Body of pancreas (tissue), 4 donors: ENCODE data around the gene TUBG2. TPM values are rescaled to one million over a fixed set of nuclear protein-coding genes. Genes with fewer than 3 reads are reported as not detected.

ENCODE experiments used
- ATAC-seq: fragments of 150-250 bp; one replicate; pipeline ENCODE4 v1.9.1; 2016
- DNase-seq, 4 donors: peaks; one replicate each; pipeline ENCODE4 v3.0.0-alpha.2; 2019
- H3K27ac ChIP-seq, 4 donors: fragments of 200-600 bp; sonication (generic); 1 replicate in 3 of 4; 2 replicates in 1 of 4; pipeline versions ENCODE4 v1.5.1 to v1.6.1; 2016 to 2019; ENCODE audit warnings: mild to moderate bottlenecking in 1 of 4, mixed read lengths in 1 of 4, moderate library complexity in 1 of 4
- H3K27me3 ChIP-seq, 2 donors: fragments of 200-600 bp; sonication (generic); one replicate each; pipeline ENCODE4 v1.6.0; 2016; ENCODE audit warnings: mild to moderate bottlenecking in 1 of 2
- H3K36me3 ChIP-seq, 2 donors: fragments of 200-600 bp; sonication (generic); replicated peaks in 1 of 2; 2 replicates each; pipeline ENCODE4 v1.5.1; 2016; ENCODE audit warnings: low read depth in 2 of 2; ENCODE audit not compliant: insufficient read depth in 1 of 2
- H3K4me1 ChIP-seq: fragments of 200-600 bp; sonication (generic); one replicate; pipeline ENCODE4 v1.6.0; 2016
- H3K4me3 ChIP-seq, 2 donors: fragments of 200-600 bp; sonication (generic); 1 replicate in 1 of 2; 2 replicates in 1 of 2; pipeline ENCODE4 v1.5.1; 2016 to 2019
- H3K9me3 ChIP-seq, 3 donors: fragments of 200-600 bp; sonication (generic); 1 replicate in 2 of 3; 2 replicates in 1 of 3; pipeline ENCODE4 v1.5.1; 2016
- CTCF ChIP-seq, 7 experiments: fragments of 450-650 bp in 4 of 7; fragments of 200-600 bp in 3 of 7; sonication (generic) in 3 of 7; IDR thresholded peaks; one replicate each; pipeline ENCODE4 v1.5.1; 2016 to 2019; ENCODE audit warnings: antibody characterized with exemption in 7 of 7
- POLR2A ChIP-seq, 3 donors: fragments of 450-650 bp; IDR thresholded peaks; one replicate each; pipeline ENCODE4 v1.6.1; 2016; ENCODE audit warnings: antibody characterized with exemption in 3 of 3, mild to moderate bottlenecking in 2 of 3
- WGBS, 2 donors: methylation state at CpG; one replicate each; pipeline ENCODE4 v1.1.5; 2017; 5-methylcytosine and 5-hydroxymethylcytosine counted together
- intact Hi-C: fragments of 100-400 bp; cut with DNase I; formaldehyde crosslinking; loops from one replicate; pipeline ENCODE4 v1.15.1; 2023
- total RNA-seq, 2 donors: library from RNA; depleted of rRNA; stranded (reverse); fragments of >200 nt; gene quantifications; one replicate each; pipeline ENCODE4 v1.1.0, GENCODE V29; 2016

Gene TUBG2
- total RNA-seq, 2 donors from 2014 or later = 64.1 to 80.4 TPM

- TF ChIP-seq CTCF (IDR thresholded peaks at IDR 0.05) (no peak), POLR2A (IDR thresholded peaks at IDR 0.05) (no peak)
- WGBS, 2 donors = 16 to 25% methylated on average over 22 of the region's 22 CpGs
- H3K9me3 ChIP-seq = no peaks in the 10 kb centered on the region
- no peak within 1 kb of the TSS for H3K4me3 ChIP-seq
- H3K27me3 ChIP-seq = no peaks in the 10 kb centered on the region
- no peaks in the 10 kb centered on the region for H3K36me3 ChIP-seq
- ATAC-seq = no peak
- no peak within 1 kb of the TSS for H3K27ac ChIP-seq
- H3K4me1 ChIP-seq = peaks cover 51% of the 10 kb centered on the region
- DNase-seq = peak in 3 of 4 donors; percentile 40 to 54 (median 44)
- intact Hi-C loops = loop anchor here (5.0 kb wide), 2 partner anchors 65 to 105 kb away; partner anchors contain the start of gene PSMC3IP
These were observed 23.1 kb downstream of the TUBG2 start, which contains the start of gene CNTNAP1 for GRCh38 chr17:42681976-42682721. CNTNAP1 (plus strand) TSS chr17:42682531; CDS start chr17:42682830, 299 bp downstream.

DNA sequence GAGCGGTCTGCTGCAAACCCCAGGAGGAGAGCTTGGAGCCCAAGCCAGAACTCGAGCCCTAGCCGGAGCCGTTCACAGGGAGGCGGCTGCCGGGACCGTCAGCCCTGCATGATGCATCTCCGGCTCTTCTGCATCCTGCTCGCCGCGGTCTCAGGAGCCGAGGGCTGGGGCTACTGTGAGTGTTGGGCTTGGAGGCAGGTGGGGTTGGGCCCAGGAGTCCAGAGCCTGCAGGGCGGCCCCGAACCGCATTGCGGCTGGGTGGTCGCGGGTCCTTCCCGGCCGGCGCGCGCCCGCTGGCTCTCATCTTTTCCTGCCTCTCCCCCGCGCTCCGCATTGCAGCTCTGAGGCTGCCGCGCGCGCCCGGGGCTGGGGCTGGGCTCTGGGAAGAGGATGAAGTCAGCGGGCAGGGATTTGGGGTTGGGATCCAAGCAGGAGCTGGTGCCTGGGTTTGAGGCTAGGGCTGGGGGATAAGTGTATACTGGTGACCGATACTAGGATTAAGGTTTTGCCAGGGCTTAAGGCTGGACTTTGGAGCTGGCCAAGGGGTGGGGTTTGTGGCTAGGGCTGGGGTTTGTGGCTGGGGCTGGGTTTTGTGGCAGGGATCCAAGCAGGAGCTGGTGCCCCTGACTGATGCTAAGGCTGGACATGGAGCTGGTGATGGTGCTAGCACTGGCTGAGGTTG is 23.8 kb downstream of the TUBG2 start:
- H3K9me3 ChIP-seq = no peaks in the 10 kb centered on the region
- DNase-seq (peak in 2 of 4 donors; percentile 31 to 33), ATAC-seq (no peak)
- no peaks in the 10 kb centered on the region for H3K36me3 ChIP-seq
- H3K4me3 ChIP-seq = no peak overlapping the region
- no peaks in the 10 kb centered on the region for H3K27me3 ChIP-seq
- H3K4me1 ChIP-seq = peaks cover 44% of the 10 kb centered on the region
- 7 to 8% methylated on average over 31 to 34 of the region's 34 CpGs for WGBS, 2 donors
- intact Hi-C loops = loop anchor here (5.0 kb wide), 2 partner anchors 66 to 106 kb away; partner anchors contain the start of gene PSMC3IP
- no peak overlapping the region for H3K27ac ChIP-seq
- TF ChIP-seq CTCF (IDR thresholded peaks at IDR 0.05) = no peak
- no peak for TF ChIP-seq POLR2A (IDR thresholded peaks at IDR 0.05)

DNA sequence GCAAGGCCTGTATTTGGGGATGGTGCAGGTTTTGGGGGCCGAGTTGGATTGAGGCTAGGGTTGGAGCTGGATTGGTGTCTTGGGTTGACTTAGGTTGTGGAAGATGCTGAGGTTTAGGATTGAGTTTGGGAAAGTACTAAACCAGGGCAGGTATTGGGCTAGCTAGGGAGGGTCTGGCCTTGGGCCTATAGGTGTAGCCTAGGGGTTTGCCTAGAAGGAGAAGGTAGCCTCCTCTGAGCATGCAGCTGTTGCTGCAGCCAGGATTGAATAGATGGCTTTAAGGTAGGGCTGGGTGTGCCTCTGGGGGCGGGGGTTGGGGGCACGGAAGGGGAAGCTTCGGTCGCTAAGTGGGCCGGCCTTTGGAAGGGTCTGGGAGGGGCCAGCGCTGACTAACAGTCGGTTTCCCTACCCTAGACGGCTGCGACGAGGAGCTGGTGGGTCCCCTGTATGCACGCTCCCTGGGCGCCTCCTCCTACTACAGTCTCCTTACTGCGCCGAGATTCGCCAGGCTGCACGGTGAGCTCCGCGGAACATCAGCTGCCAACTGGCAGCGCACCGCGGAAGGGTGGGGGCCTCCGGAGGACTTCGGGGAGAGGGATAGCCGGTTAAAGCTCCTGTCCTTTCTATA is 24.4 kb downstream of the TUBG2 start:
- DNase-seq (peak in 3 of 4 donors; percentile 25 to 61 (median 57)), ATAC-seq (no peak)
- Histone ChIP-seq H3K9me3 (no peaks in the 10 kb centered on the region), H3K4me1 (peaks cover 42% of the 10 kb centered on the region), H3K27me3 (no peaks in the 10 kb centered on the region), H3K4me3 (no peak overlapping the region), H3K36me3 (no peaks in the 10 kb centered on the region), H3K27ac (peak overlapping the region in 3 of 4 donors; percentile 25 to 48 (median 38))
- intact Hi-C loops = loop anchor here (5.0 kb wide), 2 partner anchors 66 to 106 kb away; partner anchors contain the start of gene PSMC3IP
- WGBS, 2 donors = 24 to 44% methylated on average over 10 to 25 of the region's 25 CpGs
- TF ChIP-seq POLR2A (IDR thresholded peaks at IDR 0.05) (no peak), CTCF (IDR thresholded peaks at IDR 0.05) (no peak)

DNA sequence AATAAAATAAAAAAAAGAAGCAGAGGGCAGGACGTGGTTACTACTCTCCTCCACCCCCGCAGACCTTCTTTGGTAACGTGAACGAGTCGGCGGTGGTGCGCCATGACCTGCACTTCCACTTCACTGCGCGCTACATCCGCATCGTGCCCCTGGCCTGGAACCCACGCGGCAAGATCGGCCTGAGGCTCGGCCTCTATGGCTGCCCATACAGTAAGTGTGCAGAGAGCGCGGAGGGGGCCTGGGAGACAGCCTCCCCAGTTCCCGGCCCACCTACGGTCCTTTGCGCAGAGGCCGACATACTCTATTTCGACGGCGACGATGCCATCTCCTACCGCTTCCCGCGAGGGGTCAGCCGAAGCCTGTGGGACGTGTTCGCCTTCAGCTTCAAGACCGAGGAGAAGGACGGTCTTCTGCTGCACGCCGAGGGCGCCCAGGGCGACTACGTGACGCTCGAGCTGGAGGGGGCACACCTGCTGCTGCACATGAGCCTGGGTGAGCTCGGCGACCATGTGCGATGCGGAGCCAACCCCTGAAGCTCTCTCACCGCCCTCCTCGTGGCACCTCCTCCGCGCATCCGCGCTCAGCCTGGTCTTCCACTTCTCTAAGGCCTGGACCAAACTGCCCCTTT is 26.0 kb downstream of the TUBG2 start:
- Histone ChIP-seq H3K36me3 (no peaks in the 10 kb centered on the region), H3K27me3 (no peaks in the 10 kb centered on the region), H3K4me3 (no peak overlapping the region), H3K4me1 (peaks cover 28% of the 10 kb centered on the region), H3K27ac (no peak overlapping the region), H3K9me3 (no peaks in the 10 kb centered on the region)
- DNase-seq = no peak
- TF ChIP-seq CTCF (IDR thresholded peaks at IDR 0.05) (no peak), POLR2A (IDR thresholded peaks at IDR 0.05) (no peak)
- 59 to 85% methylated on average over 36 to 47 of the region's 50 CpGs for WGBS, 2 donors
- ATAC-seq = no peak
- intact Hi-C loops = loop anchor here (5.0 kb wide), 2 partner anchors 68 to 108 kb away; partner anchors contain the start of gene PSMC3IP
